ENCODE measurements around the gene RAB4A. TPM values are rescaled to one million over a fixed set of nuclear protein-coding genes. Genes with fewer than 3 reads are reported as not detected.

RAB4A gene
- polyA plus RNA-seq, 1 experiment = 24.8 TPM

- no peak for DNase-seq (ENCODE audit: low read depth)
- Histone ChIP-seq H3K36me3 (ENCODE audit: control insufficient read depth, insufficient read depth, low read length) (no peaks in the 10 kb centered on the region), H3K4me3 (ENCODE audit: low read depth, low read length) (no peak overlapping the region), H3K27me3 (ENCODE audit: control insufficient read depth, insufficient read depth, low read length) (no peaks in the 10 kb centered on the region)
- ChIA-PET POLR2A (no interaction called here), CTCF (interaction anchor here (0.7 to 7.2 kb wide), 8 partner anchors 9 to 590 kb away, joined by 3 to 111 read pairs (median 5); no protein-coding TSS in a partner anchor)
- no peak for TF ChIP-seq CTCF (IDR thresholded peaks at IDR 0.05; ENCODE audit: insufficient read depth, low read depth, low read length)
Measured at GRCh38 chr1:229254910-229255541, 15.9 kb upstream of the RAB4A start.

GRCh38 chr1:229258031-229258756 lies 12.7 kb upstream of the RAB4A start:
- Histone ChIP-seq H3K27me3 (ENCODE audit: control insufficient read depth, insufficient read depth, low read length) (no peaks in the 10 kb centered on the region), H3K36me3 (ENCODE audit: control insufficient read depth, insufficient read depth, low read length) (no peaks in the 10 kb centered on the region), H3K4me3 (ENCODE audit: low read depth, low read length) (no peak overlapping the region)
- POLR2A ChIA-PET = no interaction called here
- TF ChIP-seq CTCF (IDR thresholded peaks at IDR 0.05; ENCODE audit: insufficient read depth, low read depth, low read length) = peak; percentile 71
- no peak for DNase-seq (ENCODE audit: low read depth)
- CTCF ChIA-PET = interaction anchor here (0.6 to 7.2 kb wide), 28 partner anchors 8 to 594 kb away, joined by 3 to 111 read pairs (median 4); partner anchors contain the start of gene RAB4A

- CTCF ChIA-PET = interaction anchor here (0.6 to 7.2 kb wide), 26 partner anchors 9 to 365 kb away, joined by 3 to 111 read pairs (median 4); partner anchors contain the start of gene RAB4A
- Histone ChIP-seq H3K36me3 (ENCODE audit: control insufficient read depth, insufficient read depth, low read length) (no peaks in the 10 kb centered on the region), H3K4me3 (ENCODE audit: low read depth, low read length) (no peak overlapping the region), H3K27me3 (ENCODE audit: control insufficient read depth, insufficient read depth, low read length) (no peaks in the 10 kb centered on the region)
- POLR2A ChIA-PET = no interaction called here
- DNase-seq (ENCODE audit: low read depth) = no peak
- TF ChIP-seq CTCF (IDR thresholded peaks at IDR 0.05; ENCODE audit: insufficient read depth, low read depth, low read length) = no peak
Measured at GRCh38 chr1:229258757-229259060, 12.2 kb upstream of the RAB4A start.

GRCh38 chr1:229260297-229260696 lies 10.6 kb upstream of the RAB4A start:
- no peak for TF ChIP-seq CTCF (IDR thresholded peaks at IDR 0.05; ENCODE audit: insufficient read depth, low read depth, low read length)
- Histone ChIP-seq H3K36me3 (ENCODE audit: control insufficient read depth, insufficient read depth, low read length) (no peaks in the 10 kb centered on the region), H3K27me3 (ENCODE audit: control insufficient read depth, insufficient read depth, low read length) (no peaks in the 10 kb centered on the region), H3K4me3 (ENCODE audit: low read depth, low read length) (no peak overlapping the region)
- DNase-seq (ENCODE audit: low read depth) = no peak
- ChIA-PET CTCF (interaction anchor here (7.2 kb wide), 1 partner anchor 222 kb away, joined by 111 read pairs; no protein-coding TSS in a partner anchor), POLR2A (no interaction called here)

- H3K4me3 ChIP-seq (ENCODE audit: low read depth, low read length) = no peak overlapping the region
- ChIA-PET CTCF (interaction anchor here (0.7 to 1.3 kb wide), 2 partner anchors 178 to 262 kb away, joined by 3 to 6 read pairs; no protein-coding TSS in a partner anchor), POLR2A (no interaction called here)
- no peak for DNase-seq (ENCODE audit: low read depth)
- H3K36me3 ChIP-seq (ENCODE audit: control insufficient read depth, insufficient read depth, low read length) = no peaks in the 10 kb centered on the region
- no peak for TF ChIP-seq CTCF (IDR thresholded peaks at IDR 0.05; ENCODE audit: insufficient read depth, low read depth, low read length)
- no peaks in the 10 kb centered on the region for H3K27me3 ChIP-seq (ENCODE audit: control insufficient read depth, insufficient read depth, low read length)
Measured at GRCh38 chr1:229262239-229262638, 8.7 kb upstream of the RAB4A start.
